Coronary artery (tissue), 2 donors: ENCODE data around the gene PNPT1.

Source experiments
- DNase-seq: peaks from one replicate; pipeline ENCODE4 v3.0.0-alpha.2; 2017; ENCODE audit warnings: low spot score
- H3K27ac ChIP-seq, 2 donors: fragments of 200-600 bp; sonication (generic); one replicate each; pipeline ENCODE4 v1.5.1; 2016 to 2019
- H3K4me3 ChIP-seq: fragments of 200-600 bp; sonication (generic); 2 replicates; pipeline ENCODE4 v1.5.1; 2016; ENCODE audit warnings: mild to moderate bottlenecking, moderate library complexity
- TF ChIP-seq, protein P1 (sequence below): fragments of 200-600 bp; sonication (generic); IDR thresholded peaks from one replicate; pipeline ENCODE4 v1.5.1; 2019; ENCODE audit warnings: antibody characterized with exemption

The PNPT1 gene

DNA sequence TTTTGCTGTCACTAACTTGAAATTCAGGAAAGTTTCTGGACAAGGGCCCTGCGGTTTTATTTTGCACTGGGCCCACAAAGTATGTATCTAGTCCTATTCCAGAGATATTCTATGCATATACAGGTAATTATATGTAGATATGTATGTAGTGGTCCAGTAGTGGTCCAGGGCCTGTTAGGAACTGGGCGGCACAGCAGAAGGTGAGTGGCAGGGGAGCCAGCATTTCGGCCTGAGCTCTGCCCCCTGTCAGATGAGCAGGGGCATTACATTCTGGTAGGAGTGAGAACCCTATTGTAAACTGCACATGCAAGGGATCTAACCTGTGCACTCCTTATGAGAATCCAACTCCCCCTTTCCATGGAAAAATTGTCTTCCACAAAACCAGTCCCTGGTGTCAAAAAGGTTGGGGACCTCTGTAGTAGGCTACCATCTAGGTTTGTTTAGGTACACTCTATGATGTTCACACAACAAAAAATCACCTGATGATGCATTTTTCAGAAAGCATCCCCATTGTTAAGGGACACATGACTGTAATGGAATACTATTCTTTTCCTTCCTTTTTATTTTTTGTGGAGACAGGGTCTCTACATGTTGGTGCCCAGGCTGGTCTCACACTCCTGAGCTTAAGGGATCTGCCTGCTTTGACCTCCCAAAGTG is 73.4 kb downstream of the PNPT1 start:
- no peak for DNase-seq
- H3K4me3 ChIP-seq, result peak overlapping the region; percentile 34
- TF ChIP-seq, protein P1, sequence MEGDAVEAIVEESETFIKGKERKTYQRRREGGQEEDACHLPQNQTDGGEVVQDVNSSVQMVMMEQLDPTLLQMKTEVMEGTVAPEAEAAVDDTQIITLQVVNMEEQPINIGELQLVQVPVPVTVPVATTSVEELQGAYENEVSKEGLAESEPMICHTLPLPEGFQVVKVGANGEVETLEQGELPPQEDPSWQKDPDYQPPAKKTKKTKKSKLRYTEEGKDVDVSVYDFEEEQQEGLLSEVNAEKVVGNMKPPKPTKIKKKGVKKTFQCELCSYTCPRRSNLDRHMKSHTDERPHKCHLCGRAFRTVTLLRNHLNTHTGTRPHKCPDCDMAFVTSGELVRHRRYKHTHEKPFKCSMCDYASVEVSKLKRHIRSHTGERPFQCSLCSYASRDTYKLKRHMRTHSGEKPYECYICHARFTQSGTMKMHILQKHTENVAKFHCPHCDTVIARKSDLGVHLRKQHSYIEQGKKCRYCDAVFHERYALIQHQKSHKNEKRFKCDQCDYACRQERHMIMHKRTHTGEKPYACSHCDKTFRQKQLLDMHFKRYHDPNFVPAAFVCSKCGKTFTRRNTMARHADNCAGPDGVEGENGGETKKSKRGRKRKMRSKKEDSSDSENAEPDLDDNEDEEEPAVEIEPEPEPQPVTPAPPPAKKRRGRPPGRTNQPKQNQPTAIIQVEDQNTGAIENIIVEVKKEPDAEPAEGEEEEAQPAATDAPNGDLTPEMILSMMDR, result no peak
- H3K27ac ChIP-seq, result no peak overlapping the region

DNA sequence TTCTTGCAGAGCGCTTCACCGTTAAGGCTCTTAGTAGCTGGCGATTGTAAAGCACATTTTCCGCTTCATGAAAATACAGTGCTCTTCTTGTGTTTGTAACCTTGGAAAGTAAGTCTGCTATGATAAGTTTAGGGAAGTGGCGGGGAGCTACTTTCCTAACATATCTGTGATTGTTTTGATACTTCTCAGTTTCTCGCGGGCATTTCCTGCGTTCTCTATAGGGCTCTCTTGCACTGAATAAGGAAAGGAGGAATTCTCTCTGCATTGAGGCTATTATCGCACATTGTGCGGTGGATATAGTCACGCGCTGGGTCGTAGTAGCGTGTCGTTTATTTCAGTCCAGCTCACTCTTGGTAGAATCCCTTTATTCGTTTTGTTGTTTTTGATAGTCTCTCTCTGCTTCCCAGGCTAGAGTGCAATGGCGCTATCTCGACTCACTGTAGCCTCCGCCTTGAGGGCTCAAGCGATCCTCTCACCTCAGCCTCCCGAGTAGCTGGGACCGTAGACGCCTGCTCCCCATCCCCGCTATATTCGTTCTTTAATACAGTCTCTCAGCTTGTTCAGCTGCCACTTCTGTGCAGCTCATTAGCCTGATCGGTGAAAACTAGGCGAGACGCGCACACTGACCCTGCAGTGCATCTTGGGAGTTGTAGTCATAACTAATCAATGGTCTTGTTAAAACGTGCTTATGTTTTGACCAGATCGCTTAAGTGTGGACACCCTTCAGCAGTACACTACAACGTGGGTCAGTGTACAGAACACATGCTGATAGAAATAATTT is 75.2 kb downstream of the PNPT1 start:
- TF ChIP-seq, protein P1, result no peak
- H3K27ac ChIP-seq, result peak overlapping the region; percentile 96

DNA sequence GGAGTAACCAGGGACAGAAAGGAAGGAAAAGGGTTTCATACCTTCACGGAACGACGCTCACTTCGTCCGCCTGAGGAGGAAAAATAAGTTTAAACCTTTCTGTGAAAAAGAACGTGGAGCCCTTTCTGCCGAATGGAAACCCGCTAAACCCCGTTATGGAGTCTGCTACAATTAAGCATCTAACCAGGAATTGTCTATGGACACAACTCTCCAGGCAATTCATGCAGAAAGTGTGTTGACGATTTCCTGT is 75.7 kb downstream of the PNPT1 start:
- peak overlapping the region; percentile 80 for H3K4me3 ChIP-seq
- H3K27ac ChIP-seq, result peak overlapping the region; percentile 96
- no peak for DNase-seq
- TF ChIP-seq, protein P1, result no peak

More for the DNA sequence above, 75.2 kb downstream of the PNPT1 start:
- peak; percentile 76 for DNase-seq
- peak overlapping the region; percentile 80 for H3K4me3 ChIP-seq

DNA sequence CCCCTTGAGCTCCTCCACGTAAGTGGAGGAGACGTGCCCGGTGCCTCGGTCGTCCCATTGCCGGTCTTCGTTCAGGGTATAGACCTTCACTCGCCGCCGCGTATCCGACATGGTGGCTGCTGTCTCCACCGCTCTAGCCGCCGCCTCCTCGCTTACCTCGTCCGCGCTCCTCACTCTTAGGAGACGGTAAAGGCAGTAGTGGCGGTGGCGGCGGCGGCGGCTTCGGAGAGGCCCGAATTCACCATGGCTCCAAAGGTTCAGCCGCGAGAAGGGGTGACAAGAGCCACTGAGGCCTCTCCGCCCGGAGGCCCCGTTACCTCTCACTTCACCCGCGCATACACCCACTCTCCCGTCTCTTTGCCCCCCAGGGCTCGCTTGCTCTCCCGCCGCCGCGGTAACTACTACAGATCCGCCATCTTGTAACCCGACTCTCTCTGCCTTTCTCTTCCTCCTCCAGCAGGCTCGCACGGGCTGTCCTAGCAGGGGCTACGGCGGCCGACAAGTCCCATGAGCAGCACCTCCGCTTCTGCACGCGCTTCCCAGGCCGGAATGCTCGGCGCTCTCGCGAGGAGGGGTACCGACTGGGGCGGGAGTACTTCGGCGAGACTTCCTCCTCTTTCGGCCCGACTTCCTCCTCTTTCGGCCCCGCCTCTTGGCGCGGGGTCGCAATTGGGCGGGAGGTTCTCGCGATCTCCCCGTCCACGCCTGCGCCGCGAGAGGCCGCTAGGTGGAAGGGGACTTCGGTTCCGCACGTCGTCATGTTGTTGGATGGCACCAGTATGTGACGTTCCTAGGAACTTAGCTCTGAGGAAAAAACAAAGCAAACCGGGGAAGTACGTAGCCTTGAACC is 76.2 kb downstream of the PNPT1 start, which contains the start of gene PPP4R3B:
Gene PPP4R3B (minus strand): TSS at position 448 of the 850 bp plus-strand sequence. CDS start 337 bp downstream, at position 111.
- Histone ChIP-seq H3K27ac (peak within 1 kb of the TSS; percentile 96), H3K4me3 (peak within 1 kb of the TSS; percentile 80)
- TF ChIP-seq, protein P1, result no peak
- peak; percentile 100 for DNase-seq

DNA sequence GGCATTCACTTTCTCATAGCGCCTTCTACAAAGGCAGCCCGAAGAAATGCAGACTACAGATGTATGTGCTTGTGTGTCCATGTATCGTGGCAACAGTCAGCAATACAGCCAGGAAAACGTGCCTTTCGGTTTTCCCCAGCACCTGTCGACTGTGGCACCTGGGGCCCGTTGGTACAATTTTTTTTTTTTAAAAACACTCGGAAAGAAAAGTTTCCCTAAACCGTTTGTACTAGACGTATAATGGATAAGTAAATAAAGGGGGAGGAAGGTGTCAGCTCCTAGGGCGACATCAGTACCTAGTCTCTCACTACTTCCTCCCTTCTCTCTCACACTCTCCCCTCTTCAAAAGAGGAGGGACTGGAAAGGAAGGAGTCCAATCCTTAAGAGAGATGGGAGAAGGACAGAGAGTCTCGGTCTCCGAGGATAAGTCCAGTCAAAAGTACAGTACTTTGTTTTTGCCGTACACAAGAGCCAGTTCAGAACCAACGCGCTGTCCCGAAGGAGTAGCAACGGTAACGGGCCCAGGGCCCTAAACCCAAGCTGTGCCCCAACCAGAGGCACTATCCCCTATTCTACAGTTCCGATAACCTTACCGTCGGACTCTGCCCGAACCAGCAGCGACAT is 77.0 kb downstream of the PNPT1 start:
- no peak for DNase-seq
- peak overlapping the region; percentile 80 for H3K4me3 ChIP-seq
- TF ChIP-seq, protein P1, result no peak
- H3K27ac ChIP-seq, result peak overlapping the region; percentile 96

DNA sequence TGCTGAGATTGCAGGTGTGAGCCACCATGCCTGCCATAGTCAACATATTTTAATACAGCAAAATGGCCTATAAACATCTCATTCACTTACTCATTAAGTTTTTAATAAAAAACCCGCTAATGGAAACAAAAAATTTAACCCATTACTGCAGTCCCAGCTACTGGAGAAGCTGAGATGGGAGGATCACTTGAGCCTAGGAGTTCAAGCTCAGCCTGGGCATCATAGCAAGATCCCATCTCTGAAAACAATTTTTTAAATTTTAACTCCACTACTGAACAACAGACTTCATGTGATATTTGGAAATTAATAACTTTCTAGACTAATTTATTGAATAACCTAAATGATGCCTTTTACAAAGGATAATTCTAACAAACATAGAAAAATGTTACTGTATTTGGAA is 81.6 kb downstream of the PNPT1 start:
- TF ChIP-seq, protein P1, result no peak
- DNase-seq, result no peak

More for the DNA sequence above, 81.6 kb downstream of the PNPT1 start:
- Histone ChIP-seq H3K4me3 (no peak overlapping the region), H3K27ac (no peak overlapping the region)
